ENCODE measurements around the gene INAVA.
A peak's percentile ranks its signal among the peaks of the same experiment; 100 is the strongest.

Gene INAVA

GRCh38 chr1:200877839-200878551 lies 16.7 kb upstream of the INAVA start:
- DNase-seq, result peak; percentile 69

- DNase-seq, result peak; percentile 25
Observed at GRCh38 chr1:200880212-200880611, 14.5 kb upstream of the INAVA start.

- DNase-seq, result no peak
Observed at GRCh38 chr1:200883118-200883517, 11.6 kb upstream of the INAVA start.

GRCh38 chr1:200885623-200886402 lies 8.9 kb upstream of the INAVA start:
- no peak for DNase-seq

- no peak for DNase-seq
Observed at GRCh38 chr1:200886594-200886993, 8.1 kb upstream of the INAVA start.

GRCh38 chr1:200887036-200887435 lies 7.7 kb upstream of the INAVA start:
- no peak for DNase-seq

GRCh38 chr1:200887772-200888348 lies 6.8 kb upstream of the INAVA start:
- DNase-seq, result no peak

GRCh38 chr1:200888349-200888838 lies 6.3 kb upstream of the INAVA start:
- DNase-seq, result peak; percentile 67

GRCh38 chr1:200889571-200889970 lies 5.1 kb upstream of the INAVA start:
- peak; percentile 19 for DNase-seq

- DNase-seq, result no peak
Observed at GRCh38 chr1:200890027-200890426, 4.7 kb upstream of the INAVA start.

GRCh38 chr1:200890818-200891773 lies 3.6 kb upstream of the INAVA start:
- DNase-seq, result peak; percentile 52

- DNase-seq, result no peak
Observed at GRCh38 chr1:200891774-200892157, 2.9 kb upstream of the INAVA start.

GRCh38 chr1:200892546-200892945 lies 2.2 kb upstream of the INAVA start:
- no peak for DNase-seq

- no peak for DNase-seq
Observed at GRCh38 chr1:200892958-200893357, 1.7 kb upstream of the INAVA start.

GRCh38 chr1:200893411-200893901 lies 1.2 kb upstream of the INAVA start:
- no peak for DNase-seq

- no peak for DNase-seq
Observed at GRCh38 chr1:200895443-200895789, 716 bp downstream of the INAVA start.

- DNase-seq, result no peak
Observed at GRCh38 chr1:200895801-200896530, 1.3 kb downstream of the INAVA start.

- DNase-seq, result no peak
Observed at GRCh38 chr1:200896531-200897196, 2.0 kb downstream of the INAVA start.

GRCh38 chr1:200897259-200897658 lies 2.6 kb downstream of the INAVA start:
- DNase-seq, result no peak

- DNase-seq, result no peak
Observed at GRCh38 chr1:200899015-200899386, 4.3 kb downstream of the INAVA start.

GRCh38 chr1:200899451-200899915 lies 4.8 kb downstream of the INAVA start:
- DNase-seq, result no peak
